ENCODE results near the gene CPNE5. TPM values are rescaled to one million over a fixed set of nuclear protein-coding genes. Genes with fewer than 3 reads are reported as not detected.

The CPNE5 gene
- total and polyA plus RNA-seq, 2 of the 4 experiments (the other 2 are of a cell fraction), result 0.07 TPM; not detected in 1

DNA sequence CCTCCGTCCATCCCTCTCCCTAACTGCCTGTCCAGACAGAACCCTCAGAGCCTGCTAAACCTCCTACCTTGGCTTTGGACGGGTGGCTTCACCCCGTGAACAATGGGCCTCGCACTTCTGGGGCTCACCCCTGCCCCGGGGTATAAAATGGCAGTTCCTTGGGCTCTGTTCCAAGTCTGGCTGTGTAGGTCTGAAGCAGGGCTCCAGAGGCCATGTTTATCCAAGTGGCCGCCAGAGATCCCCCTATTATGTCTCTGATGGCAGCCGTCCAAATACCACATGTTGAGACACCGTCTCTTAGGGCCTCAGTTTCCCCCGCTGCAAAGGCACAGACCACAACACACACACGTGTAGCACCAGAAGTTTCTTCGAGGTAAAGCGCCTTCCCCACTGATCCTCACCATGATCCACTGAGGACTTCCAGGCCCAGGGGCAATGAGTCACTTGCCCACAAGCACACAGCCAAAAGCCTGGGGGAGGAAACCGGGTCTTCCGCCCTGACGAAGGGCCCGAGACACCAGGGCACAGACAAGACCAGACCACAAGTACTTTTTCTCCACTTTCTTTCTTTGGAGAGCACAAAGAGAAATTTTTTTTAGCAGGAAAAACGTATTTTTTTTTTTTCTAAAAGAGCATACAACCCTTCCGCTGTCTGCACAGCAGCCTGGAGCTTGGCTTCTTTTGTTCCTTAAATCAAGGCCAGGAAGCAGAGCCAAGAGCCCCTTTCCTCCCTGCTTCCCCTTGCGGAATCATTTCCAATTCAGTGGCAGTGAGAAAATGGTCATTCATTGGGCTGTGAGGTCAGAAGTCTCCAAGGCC lies 11.8 kb downstream of the CPNE5 start:
- Histone ChIP-seq H3K4me3 (ENCODE audit: insufficient read depth, low read depth, low read length) (no peak overlapping the region), H4K8ac (ENCODE audit: low read depth in 2 of 2, low read length in 2 of 2) (no peak overlapping the region), H3K4me2 (ENCODE audit: low read depth, low read length) (no peak overlapping the region), H3K4ac (ENCODE audit: low read depth, low read length) (peak overlapping the region; percentile 45; the same call in 1 of the 2 replicates), H3K18ac (ENCODE audit: low read depth, low read length) (no peak overlapping the region), H3K23ac (ENCODE audit: low read depth, low read length) (no peak overlapping the region), H3K9ac (ENCODE audit: low read depth, low read length) (no peak overlapping the region), H3K56ac (ENCODE audit: extremely low read depth, insufficient read depth, low read length) (no peak overlapping the region), H3K4me1 (ENCODE audit: control insufficient read depth, insufficient read depth, low read length) (peaks cover 7% of the 10 kb centered on the region), H3K36me3 (ENCODE audit: control insufficient read depth, insufficient read depth, low read length) (no peaks in the 10 kb centered on the region), H3K14ac (replicated peaks; ENCODE audit: low read depth, low read length) (no peak overlapping the region), H3K9me3 (ENCODE audit: control insufficient read depth, insufficient read depth, low read length) (no peaks in the 10 kb centered on the region), H2AK5ac (ENCODE audit: low read depth, low read length) (peak overlapping the region; percentile 49; the same call in 1 of the 2 replicates), H3K79me1 (ENCODE audit: low read depth in 1 of 2, low read length in 2 of 2) (no peaks in the 10 kb centered on the region), H2AK9ac (replicated peaks; ENCODE audit: low read depth, low read length, poor library complexity) (no peak overlapping the region), H4K91ac (ENCODE audit: insufficient read depth, low read depth, low read length) (no peak overlapping the region), H2BK5ac (ENCODE audit: low read depth, low read length, poor library complexity, severe bottlenecking) (no peak overlapping the region), H4K20me1 (ENCODE audit: insufficient read depth, low read length) (no peaks in the 10 kb centered on the region), H3K9me1 (ENCODE audit: insufficient read depth, low read length) (no peaks in the 10 kb centered on the region; the same call in 1 of the 2 replicates), H2BK120ac (ENCODE audit: low read depth, low read length) (no peak overlapping the region), H3K27ac (ENCODE audit: insufficient read depth, low read length) (no peak overlapping the region), H2BK20ac (ENCODE audit: low read depth, low read length) (no peak overlapping the region), H4K5ac (ENCODE audit: low read depth, low read length) (no peak overlapping the region), H2AFZ (replicated peaks; ENCODE audit: low read length, poor library complexity) (peak overlapping the region; percentile 9), H2BK15ac (ENCODE audit: low read depth, low read length) (no peak overlapping the region), H3K27me3 (ENCODE audit: control insufficient read depth, insufficient read depth, low read length) (peaks cover 3% of the 10 kb centered on the region)
- intact Hi-C loops (cut with micrococcal nuclease) (no loop called here), in situ Hi-C loops (cut with MboI; ENCODE audit: low sequenced_read_pairs) (no loop called here), dilution Hi-C loops (cut with HindIII; ENCODE audit: low sequenced_read_pairs, unreplicated experiment) (no loop called here)
- no TSS peak for BruUV-seq (replicated peaks)
- ChIA-PET POLR2A (ENCODE audit: unreplicated experiment) (no interaction called here), CTCF (no interaction called here)
- DNase-seq, result peak; percentile 70
- 31% methylated on average over 5 of the region's 19 CpGs; no CpG with 5 or more reads in 1 of the 2 experiments for WGBS, 2 experiments (ENCODE audit: extremely low coverage in 2 of 2, insufficient read length in 1 of 2)
- TF ChIP-seq NFE2L2 (IDR thresholded peaks at IDR 0.05; ENCODE audit: low read depth, low read length) (no peak), RFX5 (IDR thresholded peaks at IDR 0.05; ENCODE audit: low read depth, low read length) (no peak), FOS (IDR thresholded peaks at IDR 0.05; ENCODE audit: low read depth, low read length) (no peak), CHD1 (IDR thresholded peaks at IDR 0.05; ENCODE audit: low read depth, low read length) (no peak), CEBPB (IDR thresholded peaks at IDR 0.05; ENCODE audit: low read depth, low read length) (no peak), MXI1 (IDR thresholded peaks at IDR 0.05; ENCODE audit: borderline replicate concordance, low read depth, low read length) (no peak), RAD21 (IDR thresholded peaks at IDR 0.05; ENCODE audit: low read length) (no peak), POLR2A (IDR thresholded peaks at IDR 0.05; ENCODE audit: low read depth, low read length) (no peak), MAZ (IDR thresholded peaks at IDR 0.05; ENCODE audit: borderline replicate concordance, low read depth, low read length) (no peak), BHLHE40 (IDR thresholded peaks at IDR 0.05; ENCODE audit: low read depth, low read length) (no peak), MAFK (IDR thresholded peaks at IDR 0.05; ENCODE audit: low read depth, low read length) (no peak), SMC3 (IDR thresholded peaks at IDR 0.05; ENCODE audit: low read depth, low read length) (no peak)
- TF ChIP-seq, protein P1, sequence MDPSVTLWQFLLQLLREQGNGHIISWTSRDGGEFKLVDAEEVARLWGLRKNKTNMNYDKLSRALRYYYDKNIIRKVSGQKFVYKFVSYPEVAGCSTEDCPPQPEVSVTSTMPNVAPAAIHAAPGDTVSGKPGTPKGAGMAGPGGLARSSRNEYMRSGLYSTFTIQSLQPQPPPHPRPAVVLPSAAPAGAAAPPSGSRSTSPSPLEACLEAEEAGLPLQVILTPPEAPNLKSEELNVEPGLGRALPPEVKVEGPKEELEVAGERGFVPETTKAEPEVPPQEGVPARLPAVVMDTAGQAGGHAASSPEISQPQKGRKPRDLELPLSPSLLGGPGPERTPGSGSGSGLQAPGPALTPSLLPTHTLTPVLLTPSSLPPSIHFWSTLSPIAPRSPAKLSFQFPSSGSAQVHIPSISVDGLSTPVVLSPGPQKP (IDR thresholded peaks at IDR 0.05; ENCODE audit: borderline replicate concordance, low read depth, low read length), result no peak
- ATAC-seq (ENCODE audit: low read depth), result peak; percentile 63
